PC-9 (cell line): Measurements from ENCODE around the gene PPIE. TPM values are rescaled to one million over a fixed set of nuclear protein-coding genes. Genes with fewer than 3 reads are reported as not detected.
"Not testable (repeated sequence)": the region's sequence is repeated elsewhere in the genome, so short reads cannot be mapped to it uniquely, and the experiment has no call there.

Source experiments
- BruUV-seq: library from RNA; stranded (reverse); fragments of 400-500 nt; replicated peaks from 2 replicates; lab custom pipeline; 2021; lab: Mats Ljungman, UMichigan
- CTCF ChIA-PET: fragments of 300-600 bp; sonication (Branson Sonifier 250); formaldehyde crosslinking; loops from one replicate; lab custom pipeline; 2022; ENCODE audit warnings: antibody characterized with exemption; lab: Charles Lee
- POLR2A ChIA-PET: fragments of 300-600 bp; sonication (Branson Sonifier 250); formaldehyde crosslinking; loops from one replicate; lab custom pipeline; 2022; ENCODE audit warnings: antibody characterized with exemption; ENCODE audit not compliant: unreplicated experiment; lab: Charles Lee
- DNase-seq, 2 experiments: peaks; one replicate each; pipeline versions ENCODE4 v3.0.0 to v3.0.0-alpha.2; 2015 to 2022; ENCODE audit warnings: mixed read lengths in 1 of 2
- H2AFZ ChIP-seq: fragments of 200-600 bp; sonication (generic); 2 replicates; pipeline ENCODE4 v1.8.1; 2017; ENCODE audit warnings: antibody characterized with exemption
- H3F3A ChIP-seq: fragments of 200-600 bp; sonication (generic); 2 replicates; pipeline ENCODE4 v1.8.1; 2017; ENCODE audit warnings: antibody characterized with exemption, mild to moderate bottlenecking, low read depth; ENCODE audit not compliant: insufficient read depth
- H3K27ac ChIP-seq: fragments of 200-600 bp; sonication (generic); 2 replicates; pipeline ENCODE4 v1.6.1; 2016; ENCODE audit warnings: mixed run types
- H3K27me3 ChIP-seq: fragments of 200-600 bp; sonication (generic); 2 replicates; pipeline ENCODE4 v1.6.1; 2016; ENCODE audit warnings: low read depth, mixed run types; ENCODE audit not compliant: insufficient read depth
- H3K36me3 ChIP-seq: fragments of 200-600 bp; sonication (generic); 2 replicates; pipeline ENCODE4 v1.6.1; 2016; ENCODE audit warnings: low read depth, mixed run types
- H3K4me1 ChIP-seq: fragments of 200-600 bp; sonication (generic); replicated peaks from 2 replicates; pipeline ENCODE4 v1.6.1; 2016; ENCODE audit warnings: mixed run types; ENCODE audit not compliant: insufficient read depth
- H3K4me2 ChIP-seq: fragments of 200-600 bp; sonication (generic); 2 replicates; pipeline ENCODE4 v1.6.1; 2017; ENCODE audit warnings: mixed run types
- H3K4me3 ChIP-seq: fragments of 200-600 bp; sonication (generic); 2 replicates; pipeline ENCODE4 v1.6.1; 2016; ENCODE audit warnings: mixed run types
- H3K79me2 ChIP-seq: fragments of 200-600 bp; sonication (generic); 2 replicates; pipeline ENCODE4 v1.6.1; 2017; ENCODE audit warnings: low read depth, mixed run types
- H3K9me2 ChIP-seq: fragments of 200-600 bp; sonication (generic); 2 replicates; pipeline ENCODE4 v1.8.1; 2017; ENCODE audit warnings: mild to moderate bottlenecking; ENCODE audit not compliant: insufficient read depth
- H3K9me3 ChIP-seq: fragments of 200-600 bp; sonication (generic); 2 replicates; pipeline ENCODE4 v1.8.1; 2016; ENCODE audit warnings: low read depth; ENCODE audit not compliant: insufficient read depth
- H4K20me1 ChIP-seq: fragments of 200-600 bp; sonication (generic); 2 replicates; pipeline ENCODE4 v1.8.1; 2017; ENCODE audit not compliant: insufficient read depth
- intact Hi-C: fragments of 100-400 bp; cut with micrococcal nuclease; formaldehyde crosslinking; loops from one replicate; pipeline ENCODE4 v1.10.0; 2022; ENCODE audit not compliant: unreplicated experiment
- total RNA-seq: library from RNA; stranded (reverse); gene quantifications from 2 replicates; pipeline ENCODE4 v1.2.3, GENCODE V29; 2021

The PPIE gene
- total RNA-seq, 1 experiment from 2014 or later: 81.1 TPM

- H3K4me1 ChIP-seq, H3K27me3 ChIP-seq, H3K79me2 ChIP-seq, CTCF ChIA-PET, H3K27ac ChIP-seq, H3K36me3 ChIP-seq, H3K4me3 ChIP-seq, H3K4me2 ChIP-seq, intact Hi-C loops, H3F3A ChIP-seq, H4K20me1 ChIP-seq, DNase-seq, H3K9me3 ChIP-seq, BruUV-seq, POLR2A ChIA-PET, H2AFZ ChIP-seq, H3K9me2 ChIP-seq: not testable (repeated sequence)
These were observed 25.8 kb downstream of the PPIE start for GRCh38 chr1:39764512-39764911.

- CTCF ChIA-PET, H3K9me2 ChIP-seq, H4K20me1 ChIP-seq, H3K36me3 ChIP-seq, DNase-seq, H3K27ac ChIP-seq, H3K79me2 ChIP-seq, H2AFZ ChIP-seq, H3K9me3 ChIP-seq, intact Hi-C loops, H3K4me2 ChIP-seq, POLR2A ChIA-PET, H3K4me1 ChIP-seq, H3K27me3 ChIP-seq, H3K4me3 ChIP-seq, H3F3A ChIP-seq, BruUV-seq: not testable (repeated sequence)
These were observed 27.8 kb downstream of the PPIE start for GRCh38 chr1:39766466-39766865.

DNA sequence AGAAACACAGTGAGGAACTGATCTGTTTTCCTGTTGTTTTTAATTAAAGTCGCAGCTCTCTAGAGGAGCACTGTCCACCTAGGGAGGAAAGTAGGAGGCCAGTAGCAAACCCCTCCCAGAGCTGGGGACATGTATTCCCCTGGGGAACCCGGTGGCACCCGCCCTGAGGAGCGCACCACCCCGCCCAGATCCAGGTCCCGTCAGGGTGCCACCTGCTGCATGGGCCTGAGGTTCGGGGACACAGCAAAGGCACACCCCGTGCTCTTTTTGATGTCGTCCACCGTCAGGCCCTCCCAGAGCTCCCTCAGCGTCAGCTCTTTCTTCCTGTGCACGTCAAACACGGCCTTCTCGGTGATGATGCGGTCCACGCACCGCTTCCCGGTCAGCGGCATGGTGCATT, 30.8 kb downstream of the PPIE start:
- H3K9me3 ChIP-seq, BruUV-seq, H3K79me2 ChIP-seq, CTCF ChIA-PET, H3K4me3 ChIP-seq, intact Hi-C loops, H3K9me2 ChIP-seq, H3K27ac ChIP-seq, H3F3A ChIP-seq, DNase-seq, H3K36me3 ChIP-seq, POLR2A ChIA-PET, H3K4me1 ChIP-seq, H4K20me1 ChIP-seq, H2AFZ ChIP-seq, H3K4me2 ChIP-seq, H3K27me3 ChIP-seq: not testable (repeated sequence)

GRCh38 chr1:39770100-39771021, 31.7 kb downstream of the PPIE start:
- CTCF ChIA-PET, H3F3A ChIP-seq, H3K9me3 ChIP-seq, DNase-seq, POLR2A ChIA-PET, H3K4me1 ChIP-seq, H3K79me2 ChIP-seq, H3K4me3 ChIP-seq, H4K20me1 ChIP-seq, H2AFZ ChIP-seq, H3K27me3 ChIP-seq, H3K9me2 ChIP-seq, BruUV-seq, H3K36me3 ChIP-seq, H3K4me2 ChIP-seq, intact Hi-C loops, H3K27ac ChIP-seq: not testable (repeated sequence)

DNA sequence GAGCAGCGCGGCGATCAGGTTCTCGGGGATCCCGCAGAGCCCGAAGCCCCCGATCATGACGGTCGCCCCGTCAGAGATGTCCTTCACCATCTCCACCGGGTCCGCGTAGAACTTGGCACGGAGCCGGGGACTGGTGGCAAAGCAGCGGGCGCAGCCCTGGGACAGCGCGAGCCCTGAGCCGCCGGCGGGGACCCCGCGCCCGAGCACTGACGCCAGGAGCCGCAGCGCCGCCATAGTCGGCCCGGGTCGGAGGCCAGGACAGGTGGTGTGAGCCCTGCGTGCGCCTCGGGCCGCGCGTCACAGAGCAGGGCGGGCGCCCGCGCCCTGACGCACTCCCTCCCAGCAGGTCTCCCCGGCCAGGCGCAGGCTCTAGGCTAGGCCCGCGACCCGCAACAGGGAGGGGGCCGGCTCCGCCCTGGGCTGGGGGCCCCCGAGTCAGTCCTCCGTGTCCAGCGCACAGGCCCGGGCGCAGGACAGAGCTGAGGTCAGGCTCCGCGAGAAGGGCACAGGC, 32.4 kb downstream of the PPIE start, which contains the start of gene OXCT2:
Gene OXCT2, minus strand, starts transcription at position 327 of the 511 bp plus-strand sequence. Its CDS starts 93 bp downstream, at position 234.
- H2AFZ ChIP-seq, DNase-seq, H3K4me1 ChIP-seq, H4K20me1 ChIP-seq, CTCF ChIA-PET, H3F3A ChIP-seq, H3K79me2 ChIP-seq, H3K4me3 ChIP-seq, H3K4me2 ChIP-seq, H3K9me3 ChIP-seq, BruUV-seq, POLR2A ChIA-PET, intact Hi-C loops, H3K27ac ChIP-seq, H3K27me3 ChIP-seq, H3K36me3 ChIP-seq, H3K9me2 ChIP-seq: not testable (repeated sequence)

- DNase-seq, H3F3A ChIP-seq, H3K79me2 ChIP-seq, H3K4me1 ChIP-seq, H3K9me3 ChIP-seq, H4K20me1 ChIP-seq, H3K27me3 ChIP-seq, CTCF ChIA-PET, H3K36me3 ChIP-seq, BruUV-seq, H3K4me3 ChIP-seq, H2AFZ ChIP-seq, H3K27ac ChIP-seq, H3K9me2 ChIP-seq, intact Hi-C loops, H3K4me2 ChIP-seq, POLR2A ChIA-PET: not testable (repeated sequence)
These were observed 34.8 kb downstream of the PPIE start for GRCh38 chr1:39773369-39773979.

DNA sequence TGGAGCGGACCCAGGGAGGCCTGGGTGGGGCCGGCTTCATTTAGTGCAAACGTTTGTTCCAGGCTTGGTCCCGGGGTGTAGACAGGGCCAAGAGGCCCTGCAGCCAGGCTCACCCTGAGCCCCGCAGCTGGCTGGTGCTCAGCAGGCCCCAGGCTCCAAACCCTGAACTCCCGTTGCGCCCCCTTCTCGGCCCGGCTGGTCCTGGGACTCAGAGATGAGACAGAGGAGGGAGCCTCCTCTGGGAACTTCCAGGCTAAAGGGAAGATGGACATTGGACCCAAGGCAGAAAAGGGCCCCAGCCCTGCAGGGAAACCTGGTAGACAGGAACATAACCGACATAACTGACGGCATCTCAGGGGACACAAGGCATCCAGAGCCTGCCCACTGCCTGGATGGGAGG, 36.5 kb downstream of the PPIE start:
- POLR2A ChIA-PET: not testable (repeated sequence)

More for the DNA sequence above, 36.5 kb downstream of the PPIE start:
- DNase-seq, H3K27ac ChIP-seq, H3K4me2 ChIP-seq, H3K9me2 ChIP-seq, H3F3A ChIP-seq, H3K9me3 ChIP-seq, H3K4me1 ChIP-seq, H3K27me3 ChIP-seq, H3K36me3 ChIP-seq, BruUV-seq, H3K4me3 ChIP-seq, H2AFZ ChIP-seq, H3K79me2 ChIP-seq, H4K20me1 ChIP-seq, CTCF ChIA-PET, intact Hi-C loops: not testable (repeated sequence)
